SIG-M5 treated with dmso at 0.1 percent for 504 hours (cell line): Measurements from ENCODE around the gene CIB1.
A peak's percentile ranks its signal among the peaks of the same experiment; 100 is the strongest.

ENCODE experiments used
- DNase-seq: peaks from one replicate; lab custom pipeline; 2025; ENCODE audit not compliant: unreplicated experiment; lab: John Stamatoyannopoulos, UW

Gene CIB1

DNA sequence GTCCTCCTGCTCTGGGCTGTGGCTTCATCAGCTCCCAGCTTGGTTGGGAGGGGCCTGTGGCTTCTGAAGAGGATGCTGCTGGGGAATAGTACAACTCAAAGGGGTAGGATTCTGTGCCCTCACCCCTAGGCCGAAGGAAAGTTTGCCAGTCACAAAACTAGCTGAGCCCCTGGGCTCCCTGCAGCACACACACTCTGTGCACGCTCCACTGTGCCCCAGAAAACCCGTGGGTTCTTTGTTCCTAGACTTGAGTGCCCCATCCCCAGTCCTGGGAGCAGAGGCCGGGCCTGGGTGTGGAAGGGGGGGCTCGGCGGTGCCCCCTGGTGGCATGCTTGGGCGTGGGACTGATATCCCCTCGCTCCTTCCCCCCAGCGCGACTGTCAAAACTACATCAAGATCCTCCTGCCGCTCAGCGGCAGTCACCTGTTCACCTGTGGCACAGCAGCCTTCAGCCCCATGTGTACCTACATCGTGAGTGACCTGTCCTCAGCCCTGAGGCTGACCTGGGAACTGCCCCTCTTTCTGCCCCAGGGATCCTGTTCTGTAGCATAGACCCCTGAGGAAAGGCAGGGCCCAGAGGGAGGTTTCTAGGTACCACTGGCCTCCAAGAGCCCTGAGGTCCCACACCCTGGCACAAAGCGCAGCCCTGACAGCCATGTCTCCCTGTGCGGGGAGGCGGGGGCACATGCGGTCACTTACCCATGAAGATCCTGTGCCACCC lies 14.2 kb downstream of the CIB1 start:
- DNase-seq, result peak; percentile 28

DNA sequence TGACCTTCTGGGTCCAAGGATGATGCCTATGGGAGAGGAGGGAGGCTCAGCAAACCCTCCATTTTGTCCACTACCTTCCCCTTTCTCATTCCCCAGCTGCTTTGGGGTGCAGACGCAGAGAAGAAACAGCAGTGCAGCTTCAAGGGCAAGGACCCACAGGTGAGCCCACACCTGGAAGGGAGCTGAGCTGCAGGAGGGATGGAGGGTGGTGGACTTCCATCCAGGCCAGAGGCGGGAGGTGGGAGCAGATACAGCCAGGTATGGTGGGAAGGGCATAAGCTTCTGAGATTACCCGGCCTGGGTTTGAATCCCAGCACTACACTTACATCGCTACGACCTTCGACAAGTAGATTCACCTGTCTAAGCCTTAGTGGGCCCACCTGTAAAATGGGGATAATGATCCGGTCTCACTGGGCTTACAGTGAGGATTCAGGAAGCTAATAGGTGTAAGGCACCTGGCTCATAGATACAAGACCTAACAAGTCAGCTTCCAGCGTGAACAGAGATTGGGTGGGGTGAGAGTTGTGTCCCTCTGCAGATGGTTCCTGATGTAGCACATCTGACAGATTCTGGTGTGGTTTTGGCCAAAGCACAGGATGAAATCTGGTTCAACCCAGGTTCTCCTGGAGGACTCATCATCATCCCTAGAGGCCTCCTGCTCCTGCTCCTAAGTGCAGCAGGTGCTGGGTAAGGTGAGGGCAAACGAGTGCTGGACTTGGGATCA lies 15.9 kb downstream of the CIB1 start:
- DNase-seq, result no peak

- DNase-seq, result peak; percentile 15
Measured at GRCh38 chr15:90214553-90215196, 19.1 kb downstream of the CIB1 start.

GRCh38 chr15:90213818-90214204 lies 19.9 kb downstream of the CIB1 start:
- DNase-seq, result no peak

DNA sequence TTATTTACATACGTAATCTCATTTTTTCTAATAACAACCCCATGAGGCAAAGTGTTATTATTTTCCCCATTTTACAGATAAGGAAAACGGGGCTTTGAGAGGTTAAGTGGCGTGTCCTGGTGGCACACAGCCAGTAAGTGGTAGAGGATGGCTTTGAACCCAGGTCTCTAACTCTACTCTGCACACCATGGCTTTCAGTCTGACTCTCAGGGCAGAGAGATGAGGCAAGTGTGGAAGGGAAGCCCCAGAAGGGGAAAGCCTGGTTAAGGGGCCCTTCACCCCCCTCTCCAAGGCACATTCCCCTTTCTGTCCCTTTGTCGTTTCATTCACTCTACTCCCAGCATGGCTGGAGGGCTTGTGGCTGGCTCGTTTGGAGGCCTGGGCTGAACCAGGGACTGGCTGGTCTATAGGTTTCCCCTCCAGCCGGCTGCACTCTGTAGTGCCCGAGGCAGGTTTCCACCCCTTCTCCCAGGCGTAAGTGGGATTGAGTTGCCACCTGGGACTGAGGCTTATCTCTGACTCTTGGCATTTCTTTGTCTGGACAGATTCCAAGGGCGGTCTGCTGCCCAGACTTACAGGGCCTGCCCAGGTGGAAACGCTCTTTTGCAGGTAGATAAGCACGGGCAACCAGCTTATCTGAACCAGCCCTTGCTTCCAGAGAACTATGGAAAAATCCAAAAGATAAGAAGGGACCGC lies 20.5 kb downstream of the CIB1 start:
- DNase-seq, result no peak

DNA sequence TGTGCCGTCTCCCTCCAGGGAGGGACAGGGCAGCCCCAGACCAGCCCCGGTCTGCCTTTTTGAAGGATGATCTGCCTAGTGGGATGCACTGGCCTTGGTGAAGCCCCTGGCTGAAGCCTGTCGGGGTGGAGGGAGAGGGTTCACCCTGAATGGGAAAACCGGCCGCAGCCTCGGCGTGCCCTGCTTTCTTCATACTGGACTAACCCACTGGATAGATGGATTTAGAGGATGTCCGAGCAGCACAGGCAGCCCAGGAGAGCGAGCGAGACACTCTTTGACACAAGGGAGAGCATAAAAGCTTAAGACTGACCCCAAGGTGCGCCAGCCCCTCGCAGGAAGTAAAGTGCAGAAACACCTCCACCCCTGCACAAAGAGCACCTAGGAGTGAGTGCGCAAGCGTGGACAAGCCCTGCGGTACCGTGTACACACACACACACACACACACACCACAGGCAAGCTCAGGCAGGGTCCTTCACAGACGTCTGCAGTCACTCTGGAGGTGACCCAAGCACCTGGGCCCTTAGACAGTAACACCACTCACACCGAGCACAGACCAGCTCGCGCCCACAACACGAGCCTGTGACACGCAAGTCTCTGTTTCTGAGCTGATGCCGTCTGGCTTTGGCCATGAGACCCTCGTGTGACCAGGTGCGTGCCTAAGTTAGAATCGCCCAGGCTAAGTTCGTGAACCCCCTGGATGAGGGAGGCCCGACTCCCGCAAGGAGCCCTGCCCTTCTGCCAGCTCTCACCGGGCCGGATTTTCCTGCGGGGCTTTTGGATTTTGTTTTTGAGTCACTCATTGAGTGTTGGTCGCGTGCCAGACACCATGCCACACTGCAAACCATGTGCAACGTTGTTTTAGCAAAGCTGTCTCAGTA lies 21.3 kb downstream of the CIB1 start:
- DNase-seq, result no peak

GRCh38 chr15:90211440-90212143 lies 22.1 kb downstream of the CIB1 start:
- DNase-seq, result no peak

DNA sequence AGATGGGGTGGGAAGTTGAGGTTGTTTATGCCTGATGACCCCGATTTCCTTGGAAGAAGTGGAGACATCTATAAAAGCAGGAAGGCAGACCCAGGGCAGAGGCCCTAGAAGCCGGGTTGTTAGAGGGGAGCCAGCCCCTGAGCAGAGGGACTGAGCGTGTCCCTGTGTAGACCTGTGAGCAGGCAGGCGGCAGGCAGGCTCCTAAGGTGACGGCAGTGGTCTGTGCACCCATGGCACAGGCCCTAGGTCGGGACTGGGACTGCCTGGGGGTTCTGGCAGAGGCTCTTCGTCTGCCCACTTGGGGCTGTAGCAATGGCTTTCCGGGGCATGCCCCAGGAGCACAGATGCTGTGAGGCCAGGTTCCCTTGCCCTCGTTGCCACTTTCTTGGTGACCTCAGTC lies 22.7 kb downstream of the CIB1 start:
- no peak for DNase-seq

DNA sequence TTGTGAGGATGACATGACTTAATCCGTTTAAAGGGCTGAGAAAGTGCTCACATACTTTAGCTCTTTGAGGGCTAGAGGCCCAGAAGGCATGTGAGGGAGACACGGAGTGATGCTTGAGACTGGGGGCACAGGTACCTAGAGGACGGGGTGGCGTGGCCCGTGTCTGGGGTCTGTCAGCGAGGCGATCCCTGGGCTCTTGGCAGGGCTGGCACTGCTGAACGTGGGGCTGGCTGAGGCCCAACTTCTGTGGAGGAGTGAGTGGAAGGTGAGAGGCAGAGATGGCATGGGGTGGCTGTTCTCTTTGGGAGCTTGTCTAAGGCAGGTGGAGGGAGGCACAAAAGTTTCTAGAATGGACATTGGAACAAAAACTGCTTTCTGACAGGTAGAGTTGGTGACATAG lies 23.1 kb downstream of the CIB1 start:
- no peak for DNase-seq

- DNase-seq, result no peak
Measured at GRCh38 chr15:90209591-90209990, 24.1 kb downstream of the CIB1 start.

DNA sequence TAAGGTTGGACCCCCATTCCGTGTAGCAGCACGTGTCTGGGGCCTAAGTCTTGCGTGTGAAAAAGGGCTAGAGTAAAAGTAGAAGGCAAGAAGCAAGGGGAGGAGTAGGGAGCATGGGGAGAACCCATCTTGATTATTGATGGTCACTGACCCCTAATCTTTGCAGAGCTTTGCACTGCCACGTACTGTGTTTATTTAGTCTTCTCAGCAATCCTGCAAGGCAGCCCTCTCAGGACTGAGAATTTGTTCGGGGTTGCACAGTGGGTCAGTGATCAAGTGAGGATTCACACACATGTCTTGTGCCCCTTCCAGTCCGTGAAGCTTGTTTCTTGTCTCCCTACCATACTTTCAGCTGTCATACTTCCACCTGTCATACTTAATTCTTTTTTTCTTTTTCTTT lies 25.4 kb downstream of the CIB1 start:
- no peak for DNase-seq

- DNase-seq, result no peak
Measured at GRCh38 chr15:90207252-90207651, 26.5 kb downstream of the CIB1 start.

GRCh38 chr15:90205886-90206285 lies 27.9 kb downstream of the CIB1 start:
- DNase-seq, result no peak

- DNase-seq, result no peak
Measured at GRCh38 chr15:90205050-90205848, 28.5 kb downstream of the CIB1 start.

- no peak for DNase-seq
Measured at GRCh38 chr15:90203922-90204321, 29.8 kb downstream of the CIB1 start.

- DNase-seq, result no peak
Measured at GRCh38 chr15:90203473-90203872, 30.3 kb downstream of the CIB1 start.

GRCh38 chr15:90202929-90203328 lies 30.8 kb downstream of the CIB1 start:
- no peak for DNase-seq

- no peak for DNase-seq
Measured at GRCh38 chr15:90201944-90202375, 31.8 kb downstream of the CIB1 start.
